ENCODE data around the gene AP3B1.

AP3B1 gene

GRCh38 chr5:77986261-77986660 lies 308.2 kb downstream of the AP3B1 start:
- Histone ChIP-seq H3K9me3 (ENCODE audit: low read length) (no peaks in the 10 kb centered on the region), H3K27ac (ENCODE audit: low read depth, low read length, poor library complexity, severe bottlenecking) (no peak overlapping the region), H4K20me1 (ENCODE audit: insufficient read depth, low read length) (no peaks in the 10 kb centered on the region), H3F3A (ENCODE audit: insufficient read depth, low read length) (no peaks in the 10 kb centered on the region), H3K4me2 (ENCODE audit: low read length) (no peak overlapping the region), H3K4me1 (ENCODE audit: insufficient read depth, low read length, severe bottlenecking) (no peaks in the 10 kb centered on the region), H3K36me3 (ENCODE audit: insufficient read depth, low read length) (no peaks in the 10 kb centered on the region), H3K27me3 (ENCODE audit: insufficient read depth, low read length) (no peaks in the 10 kb centered on the region), H3K9me2 (ENCODE audit: low read depth, low read length) (no peaks in the 10 kb centered on the region), H3K79me2 (ENCODE audit: insufficient read depth, low read length) (no peaks in the 10 kb centered on the region), H2AFZ (ENCODE audit: low read length) (no peak overlapping the region), H3K4me3 (ENCODE audit: low read depth, low read length, poor library complexity, severe bottlenecking) (no peak overlapping the region), H3K9ac (ENCODE audit: low read length) (no peak overlapping the region)
- TF ChIP-seq CTCF (IDR thresholded peaks at IDR 0.05; ENCODE audit: low read length) (no peak), EZH2 (IDR thresholded peaks at IDR 0.05; ENCODE audit: borderline replicate concordance, low read length) (no peak)

DNA sequence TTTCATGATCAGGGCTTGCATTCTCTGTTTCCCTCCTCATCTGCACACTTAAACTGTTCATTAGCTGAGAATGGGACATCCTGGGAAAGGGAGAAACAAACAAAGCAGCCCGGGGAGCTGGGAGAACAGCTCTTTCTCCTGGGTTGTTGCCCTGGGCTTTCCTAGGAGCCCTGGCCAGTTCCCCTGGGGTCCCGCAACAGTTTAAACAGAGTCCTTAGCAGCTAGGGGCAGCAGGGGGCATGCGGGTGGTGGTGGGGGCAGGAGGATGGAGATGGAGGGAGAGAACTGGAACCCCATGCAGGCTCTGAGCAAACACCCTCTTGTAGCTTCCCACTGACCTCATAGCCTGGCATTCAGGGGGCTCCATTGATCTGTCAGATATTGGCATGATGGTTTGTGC lies 309.3 kb downstream of the AP3B1 start:
- no peak overlapping the region for H3K4me2 ChIP-seq (ENCODE audit: low read length)
- TF ChIP-seq CTCF (IDR thresholded peaks at IDR 0.05; ENCODE audit: low read length) (no peak), EZH2 (IDR thresholded peaks at IDR 0.05; ENCODE audit: borderline replicate concordance, low read length) (no peak)
- H3K36me3 ChIP-seq (ENCODE audit: insufficient read depth, low read length): no peaks in the 10 kb centered on the region
- no peaks in the 10 kb centered on the region for H3F3A ChIP-seq (ENCODE audit: insufficient read depth, low read length)
- no peak overlapping the region for H3K9ac ChIP-seq (ENCODE audit: low read length)
- no peak overlapping the region for H2AFZ ChIP-seq (ENCODE audit: low read length)
- no peaks in the 10 kb centered on the region for H4K20me1 ChIP-seq (ENCODE audit: insufficient read depth, low read length)
- H3K9me2 ChIP-seq (ENCODE audit: low read depth, low read length): no peaks in the 10 kb centered on the region
- no peaks in the 10 kb centered on the region for H3K27me3 ChIP-seq (ENCODE audit: insufficient read depth, low read length)
- no peaks in the 10 kb centered on the region for H3K79me2 ChIP-seq (ENCODE audit: insufficient read depth, low read length)
- H3K4me3 ChIP-seq (ENCODE audit: low read depth, low read length, poor library complexity, severe bottlenecking): no peak overlapping the region
- H3K4me1 ChIP-seq (ENCODE audit: insufficient read depth, low read length, severe bottlenecking): no peaks in the 10 kb centered on the region
- no peaks in the 10 kb centered on the region for H3K9me3 ChIP-seq (ENCODE audit: low read length)
- H3K27ac ChIP-seq (ENCODE audit: low read depth, low read length, poor library complexity, severe bottlenecking): no peak overlapping the region

- no peak overlapping the region for H3K27ac ChIP-seq (ENCODE audit: low read depth, low read length, poor library complexity, severe bottlenecking)
- H3K9ac ChIP-seq (ENCODE audit: low read length): no peak overlapping the region
- no peaks in the 10 kb centered on the region for H3K79me2 ChIP-seq (ENCODE audit: insufficient read depth, low read length)
- no peak overlapping the region for H2AFZ ChIP-seq (ENCODE audit: low read length)
- no peaks in the 10 kb centered on the region for H3K9me2 ChIP-seq (ENCODE audit: low read depth, low read length)
- H3K4me3 ChIP-seq (ENCODE audit: low read depth, low read length, poor library complexity, severe bottlenecking): no peak overlapping the region
- H3K36me3 ChIP-seq (ENCODE audit: insufficient read depth, low read length): no peaks in the 10 kb centered on the region
- H3F3A ChIP-seq (ENCODE audit: insufficient read depth, low read length): no peaks in the 10 kb centered on the region
- no peak overlapping the region for H3K4me2 ChIP-seq (ENCODE audit: low read length)
- TF ChIP-seq CTCF (IDR thresholded peaks at IDR 0.05; ENCODE audit: low read length): no peak
- TF ChIP-seq EZH2 (IDR thresholded peaks at IDR 0.05; ENCODE audit: borderline replicate concordance, low read length): no peak
- H3K4me1 ChIP-seq (ENCODE audit: insufficient read depth, low read length, severe bottlenecking): no peaks in the 10 kb centered on the region
- H4K20me1 ChIP-seq (ENCODE audit: insufficient read depth, low read length): no peaks in the 10 kb centered on the region
- no peaks in the 10 kb centered on the region for H3K9me3 ChIP-seq (ENCODE audit: low read length)
- no peaks in the 10 kb centered on the region for H3K27me3 ChIP-seq (ENCODE audit: insufficient read depth, low read length)
Observed at GRCh38 chr5:77984587-77984986, 309.9 kb downstream of the AP3B1 start.

Measured in OCI-LY1 (cell line).